GM12892 (cell line): Measurements from ENCODE around the gene KRT81.

Source experiments
- POLR2A ChIP-seq: IDR thresholded peaks from 2 replicates; pipeline ENCODE4 v1.6.1; 2011; ENCODE audit warnings: low read depth, low read length, control low read depth
- POLR2AphosphoS5 ChIP-seq: IDR thresholded peaks from 2 replicates; pipeline ENCODE4 v1.6.1; 2011; ENCODE audit warnings: low read depth, low read length, control low read depth

DNA sequence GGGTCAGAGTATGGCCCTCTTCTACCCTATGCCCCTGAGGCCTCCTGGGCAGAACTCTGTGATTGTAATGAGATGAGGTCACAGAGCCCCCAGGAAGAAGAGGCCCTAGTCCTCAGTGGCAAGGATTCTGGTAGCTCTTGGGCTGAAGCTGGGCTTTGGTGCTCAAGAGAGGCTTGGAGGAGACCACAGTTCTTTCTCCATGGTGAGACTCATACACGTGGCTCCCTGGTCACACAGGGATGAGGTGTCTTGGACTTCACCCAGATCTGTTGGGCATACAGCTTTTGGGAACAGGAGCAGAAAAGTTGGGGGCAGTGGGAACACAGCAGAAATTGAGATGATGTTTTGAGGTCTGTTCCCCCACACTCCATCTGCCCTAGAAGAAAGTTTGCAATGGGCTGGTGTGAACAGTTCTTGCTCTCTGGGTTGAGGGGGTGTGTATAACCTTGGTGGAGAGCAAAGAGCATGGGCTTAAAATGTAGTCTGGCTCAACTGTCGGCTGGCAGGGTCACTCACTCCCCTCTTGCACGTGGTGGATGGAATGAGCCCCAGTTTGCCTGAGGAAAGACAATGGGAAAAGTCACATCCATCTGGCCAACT, 16.7 kb downstream of the KRT81 start, which contains the start of gene KRT86:
- no peak for TF ChIP-seq POLR2AphosphoS5
- TF ChIP-seq POLR2A: no peak
